Measurements from ENCODE around the gene CD24.

Gene CD24

GRCh38 chr6:106988664-106989063 is 14.1 kb upstream of the CD24 start:
- TF ChIP-seq REST (tag by site-specific recombination; IDR thresholded peaks at IDR 0.05) (peak; percentile 62), ZNF521 (tag by site-specific recombination; IDR thresholded peaks at IDR 0.05) (no peak), ZNF692 (tag by site-specific recombination; IDR thresholded peaks at IDR 0.05) (no peak), HOXD13 (CRISPR knock-in tag; IDR thresholded peaks at IDR 0.05; ENCODE audit: borderline replicate concordance) (no peak), TCF7L2 (IDR thresholded peaks at IDR 0.05; ENCODE audit: borderline replicate concordance, low read depth, low read length) (no peak), WT1 (tag by site-specific recombination; IDR thresholded peaks at IDR 0.05) (no peak)
- no peaks in the 10 kb centered on the region for H3K36me3 ChIP-seq (ENCODE audit: control insufficient read depth in 2 of 2, insufficient read depth in 1 of 2, low read length in 2 of 2)
- no peak overlapping the region for H3K27ac ChIP-seq (ENCODE audit: extremely low read depth, low read depth, low read length)
- H3K9me3 ChIP-seq (ENCODE audit: control insufficient read depth, insufficient read depth, low read depth, low read length) = no peaks in the 10 kb centered on the region
- POLR2A ChIA-PET = no interaction called here
- H3K4me3 ChIP-seq (ENCODE audit: low read depth, low read length) = no peak overlapping the region
- CTCF ChIA-PET = interaction anchor here (0.6 to 3.3 kb wide), 5 partner anchors 9 to 544 kb away, joined by 4 to 16 read pairs (median 8); no protein-coding TSS in a partner anchor
- H3K4me1 ChIP-seq (ENCODE audit: control insufficient read depth, insufficient read depth, low read length) = no peaks in the 10 kb centered on the region

GRCh38 chr6:106981926-106982325 is 7.4 kb upstream of the CD24 start:
- Histone ChIP-seq H3K27ac (ENCODE audit: extremely low read depth, low read depth, low read length) (no peak overlapping the region), H3K4me3 (ENCODE audit: low read depth, low read length) (no peak overlapping the region), H3K4me1 (ENCODE audit: control insufficient read depth, insufficient read depth, low read length) (no peaks in the 10 kb centered on the region), H3K9me3 (ENCODE audit: control insufficient read depth, insufficient read depth, low read depth, low read length) (no peaks in the 10 kb centered on the region), H3K36me3 (ENCODE audit: control insufficient read depth in 2 of 2, insufficient read depth in 1 of 2, low read length in 2 of 2) (no peaks in the 10 kb centered on the region)
- no peak for TF ChIP-seq ZNF423 (tag by site-specific recombination; IDR thresholded peaks at IDR 0.05)
- no peak for TF ChIP-seq ZBTB6 (tag by site-specific recombination; IDR thresholded peaks at IDR 0.05)
- TF ChIP-seq ZNF837 (tag by site-specific recombination; IDR thresholded peaks at IDR 0.05) = no peak
- TF ChIP-seq ZNF10 (tag by site-specific recombination; IDR thresholded peaks at IDR 0.05) = no peak
- no peak for TF ChIP-seq ZNF148 (tag by site-specific recombination; IDR thresholded peaks at IDR 0.05; ENCODE audit: borderline replicate concordance)
- TF ChIP-seq OSR2 (tag by site-specific recombination; IDR thresholded peaks at IDR 0.05) = no peak
- no peak for TF ChIP-seq ZNF791 (tag by site-specific recombination; IDR thresholded peaks at IDR 0.05)
- no peak for TF ChIP-seq OVOL3 (tag by site-specific recombination; IDR thresholded peaks at IDR 0.05)
- ChIA-PET CTCF (interaction anchor here (0.5 to 3.4 kb wide), 9 partner anchors 15 to 1216 kb away, joined by 3 to 33 read pairs (median 4); no protein-coding TSS in a partner anchor), POLR2A (no interaction called here)

Measured in HEK293 (cell line).